ENCODE measurements around the gene OTOG.

OTOG gene

GRCh38 chr11:17651061-17651460 is 104.0 kb downstream of the OTOG start:
- DNase-seq (ENCODE audit: low spot score): no peak

GRCh38 chr11:17651681-17652080 is 104.6 kb downstream of the OTOG start:
- no peak for DNase-seq (ENCODE audit: low spot score)

GRCh38 chr11:17652556-17652955 is 105.5 kb downstream of the OTOG start:
- DNase-seq (ENCODE audit: low spot score): no peak

- DNase-seq (ENCODE audit: low spot score): no peak
Measured at GRCh38 chr11:17653611-17654010, 106.6 kb downstream of the OTOG start.

GRCh38 chr11:17655682-17656081 is 108.6 kb downstream of the OTOG start:
- no peak for DNase-seq (ENCODE audit: low spot score)

- DNase-seq (ENCODE audit: low spot score): no peak
Measured at GRCh38 chr11:17658211-17658610, 111.2 kb downstream of the OTOG start.

- DNase-seq (ENCODE audit: low spot score): no peak
Measured at GRCh38 chr11:17668166-17668565, 121.1 kb downstream of the OTOG start.

GRCh38 chr11:17672469-17672868 is 125.4 kb downstream of the OTOG start:
- no peak for DNase-seq (ENCODE audit: low spot score)

GRCh38 chr11:17673951-17674350 is 126.9 kb downstream of the OTOG start:
- no peak for DNase-seq (ENCODE audit: low spot score)

- DNase-seq (ENCODE audit: low spot score): no peak
Measured at GRCh38 chr11:17682848-17683247, 135.8 kb downstream of the OTOG start.

- DNase-seq (ENCODE audit: low spot score): no peak
Measured at GRCh38 chr11:17683377-17684161, 136.5 kb downstream of the OTOG start.

- no peak for DNase-seq (ENCODE audit: low spot score)
Measured at GRCh38 chr11:17684550-17684949, 137.5 kb downstream of the OTOG start.

- no peak for DNase-seq (ENCODE audit: low spot score)
Measured at GRCh38 chr11:17686231-17686980, 139.3 kb downstream of the OTOG start.

GRCh38 chr11:17687946-17688670 is 141.0 kb downstream of the OTOG start:
- no peak for DNase-seq (ENCODE audit: low spot score)

- DNase-seq (ENCODE audit: low spot score): no peak
Measured at GRCh38 chr11:17691550-17691949, 144.5 kb downstream of the OTOG start.

- DNase-seq (ENCODE audit: low spot score): no peak
Measured at GRCh38 chr11:17691976-17692375, 144.9 kb downstream of the OTOG start.

GRCh38 chr11:17692931-17693330 is 145.9 kb downstream of the OTOG start:
- DNase-seq (ENCODE audit: low spot score): no peak

- DNase-seq (ENCODE audit: low spot score): no peak
Measured at GRCh38 chr11:17693531-17693930, 146.5 kb downstream of the OTOG start.

- no peak for DNase-seq (ENCODE audit: low spot score)
Measured at GRCh38 chr11:17694494-17695110, 147.5 kb downstream of the OTOG start.

- DNase-seq (ENCODE audit: low spot score): no peak
Measured at GRCh38 chr11:17695454-17696441, 148.7 kb downstream of the OTOG start.

- DNase-seq (ENCODE audit: low spot score): no peak
Measured at GRCh38 chr11:17696741-17697140, 149.7 kb downstream of the OTOG start.
